Activated CD4-positive, alpha-beta T cell treated with anti-CD3 and anti-CD28 coated beads, Interleukin-10, Interleukin-2, amounts not matched to agents 100 ng/mL and 50 ng/mL, durations not matched to agents 16 hours and 8 hours (primary cell): ENCODE measurements around the gene CDH3.

Experiments
- DNase-seq: peaks from one replicate; pipeline ENCODE4 v3.0.0-alpha.2; 2020

The CDH3 gene

GRCh38 chr16:68655806-68656205, 10.7 kb downstream of the CDH3 start:
- DNase-seq: no peak

GRCh38 chr16:68656751-68657150, 11.6 kb downstream of the CDH3 start:
- DNase-seq: no peak

GRCh38 chr16:68658341-68658973, 13.3 kb downstream of the CDH3 start:
- DNase-seq: no peak

GRCh38 chr16:68658974-68659360, 13.9 kb downstream of the CDH3 start:
- no peak for DNase-seq

- DNase-seq: no peak
Observed at GRCh38 chr16:68659412-68660358, 14.6 kb downstream of the CDH3 start.

GRCh38 chr16:68660359-68660795, 15.3 kb downstream of the CDH3 start:
- peak; percentile 65 for DNase-seq

- no peak for DNase-seq
Observed at GRCh38 chr16:68662035-68662434, 16.9 kb downstream of the CDH3 start.

- DNase-seq: no peak
Observed at GRCh38 chr16:68664297-68664696, 19.2 kb downstream of the CDH3 start.

- DNase-seq: no peak
Observed at GRCh38 chr16:68665501-68665900, 20.4 kb downstream of the CDH3 start.

GRCh38 chr16:68668266-68668665, 23.2 kb downstream of the CDH3 start:
- peak; percentile 92 for DNase-seq

GRCh38 chr16:68676113-68676860, 31.2 kb downstream of the CDH3 start:
- no peak for DNase-seq

GRCh38 chr16:68681038-68681437, 35.9 kb downstream of the CDH3 start:
- DNase-seq: no peak

- no peak for DNase-seq
Observed at GRCh38 chr16:68685685-68686478, 40.8 kb downstream of the CDH3 start.

GRCh38 chr16:68686905-68687304, 41.8 kb downstream of the CDH3 start:
- no peak for DNase-seq

- DNase-seq: no peak
Observed at GRCh38 chr16:68689921-68690320, 44.8 kb downstream of the CDH3 start.

- DNase-seq: no peak
Observed at GRCh38 chr16:68695575-68695974, 50.5 kb downstream of the CDH3 start.

- no peak for DNase-seq
Observed at GRCh38 chr16:68696514-68696913, 51.4 kb downstream of the CDH3 start.

- no peak for DNase-seq
Observed at GRCh38 chr16:68698091-68698490, 53.0 kb downstream of the CDH3 start.

GRCh38 chr16:68700120-68700519, 55.0 kb downstream of the CDH3 start:
- no peak for DNase-seq

GRCh38 chr16:68700831-68701230, 55.7 kb downstream of the CDH3 start:
- DNase-seq: no peak

- DNase-seq: peak; percentile 71
Observed at GRCh38 chr16:68704232-68704867, 59.2 kb downstream of the CDH3 start.
